ENCODE measurements around the gene SPTAN1.
"Not testable (repeated sequence)": the region's sequence is repeated elsewhere in the genome, so short reads cannot be mapped to it uniquely, and the experiment has no call there.

The SPTAN1 gene

DNA sequence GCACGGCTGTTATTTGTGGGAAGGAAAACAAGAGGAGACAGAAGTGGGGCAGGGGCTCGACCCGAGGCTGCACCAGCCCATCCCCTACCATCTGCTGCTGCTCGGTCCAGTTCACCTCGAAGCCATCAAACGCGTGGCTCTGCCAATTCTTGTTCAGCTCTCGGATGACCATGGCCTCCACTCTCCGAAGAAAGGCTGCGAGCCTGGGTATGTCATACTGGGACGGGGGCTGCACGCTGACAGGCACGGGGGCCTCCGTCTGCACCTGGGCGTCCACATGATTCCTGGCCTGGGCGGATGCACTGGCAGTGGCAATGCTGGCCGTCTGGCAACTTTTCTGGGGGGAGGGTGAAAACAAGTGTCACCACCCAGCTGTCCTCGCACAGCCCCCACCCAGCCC is 88.2 kb downstream of the SPTAN1 start:
- TF ChIP-seq, protein P1, sequence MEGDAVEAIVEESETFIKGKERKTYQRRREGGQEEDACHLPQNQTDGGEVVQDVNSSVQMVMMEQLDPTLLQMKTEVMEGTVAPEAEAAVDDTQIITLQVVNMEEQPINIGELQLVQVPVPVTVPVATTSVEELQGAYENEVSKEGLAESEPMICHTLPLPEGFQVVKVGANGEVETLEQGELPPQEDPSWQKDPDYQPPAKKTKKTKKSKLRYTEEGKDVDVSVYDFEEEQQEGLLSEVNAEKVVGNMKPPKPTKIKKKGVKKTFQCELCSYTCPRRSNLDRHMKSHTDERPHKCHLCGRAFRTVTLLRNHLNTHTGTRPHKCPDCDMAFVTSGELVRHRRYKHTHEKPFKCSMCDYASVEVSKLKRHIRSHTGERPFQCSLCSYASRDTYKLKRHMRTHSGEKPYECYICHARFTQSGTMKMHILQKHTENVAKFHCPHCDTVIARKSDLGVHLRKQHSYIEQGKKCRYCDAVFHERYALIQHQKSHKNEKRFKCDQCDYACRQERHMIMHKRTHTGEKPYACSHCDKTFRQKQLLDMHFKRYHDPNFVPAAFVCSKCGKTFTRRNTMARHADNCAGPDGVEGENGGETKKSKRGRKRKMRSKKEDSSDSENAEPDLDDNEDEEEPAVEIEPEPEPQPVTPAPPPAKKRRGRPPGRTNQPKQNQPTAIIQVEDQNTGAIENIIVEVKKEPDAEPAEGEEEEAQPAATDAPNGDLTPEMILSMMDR (IDR thresholded peaks at IDR 0.05; ENCODE audit: low read depth, low read length): no peak

DNA sequence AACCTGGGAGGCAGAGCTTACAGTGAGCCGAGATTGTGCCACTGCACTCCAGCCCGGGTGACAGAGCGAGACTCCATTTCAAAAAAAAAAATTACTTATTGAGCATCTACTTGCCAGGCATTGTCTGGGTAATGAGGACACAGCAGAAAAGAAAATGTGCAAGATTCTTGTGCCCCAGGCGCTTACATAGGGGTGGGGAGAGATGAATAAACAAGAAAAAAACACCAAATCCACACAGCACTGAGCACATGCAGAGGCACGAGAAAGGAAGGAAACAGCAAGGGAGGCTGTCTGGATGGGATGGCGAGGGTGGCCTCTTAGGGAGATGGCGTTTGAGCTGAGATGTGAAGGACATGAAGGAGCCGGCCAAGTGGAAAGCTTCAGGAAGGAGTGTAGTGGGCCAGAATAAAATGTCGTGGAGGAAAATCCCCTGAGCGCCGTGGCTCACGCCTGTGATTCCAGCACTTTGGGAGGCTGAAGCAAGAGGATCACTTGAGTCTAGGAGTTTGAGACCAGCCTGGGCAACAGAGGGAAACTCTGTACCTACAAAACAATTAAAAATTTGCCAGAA is 90.4 kb downstream of the SPTAN1 start:
- TF ChIP-seq, protein P1 (IDR thresholded peaks at IDR 0.05; ENCODE audit: low read depth, low read length): no peak

More for the DNA sequence above, 88.2 kb downstream of the SPTAN1 start:
- no peak for DNase-seq (ENCODE audit: low read depth in 2 of 2)
- no peak overlapping the region for H3K4me3 ChIP-seq (replicated peaks in 1 of 2; ENCODE audit: low read depth in 2 of 2, low read length in 2 of 2)

DNA sequence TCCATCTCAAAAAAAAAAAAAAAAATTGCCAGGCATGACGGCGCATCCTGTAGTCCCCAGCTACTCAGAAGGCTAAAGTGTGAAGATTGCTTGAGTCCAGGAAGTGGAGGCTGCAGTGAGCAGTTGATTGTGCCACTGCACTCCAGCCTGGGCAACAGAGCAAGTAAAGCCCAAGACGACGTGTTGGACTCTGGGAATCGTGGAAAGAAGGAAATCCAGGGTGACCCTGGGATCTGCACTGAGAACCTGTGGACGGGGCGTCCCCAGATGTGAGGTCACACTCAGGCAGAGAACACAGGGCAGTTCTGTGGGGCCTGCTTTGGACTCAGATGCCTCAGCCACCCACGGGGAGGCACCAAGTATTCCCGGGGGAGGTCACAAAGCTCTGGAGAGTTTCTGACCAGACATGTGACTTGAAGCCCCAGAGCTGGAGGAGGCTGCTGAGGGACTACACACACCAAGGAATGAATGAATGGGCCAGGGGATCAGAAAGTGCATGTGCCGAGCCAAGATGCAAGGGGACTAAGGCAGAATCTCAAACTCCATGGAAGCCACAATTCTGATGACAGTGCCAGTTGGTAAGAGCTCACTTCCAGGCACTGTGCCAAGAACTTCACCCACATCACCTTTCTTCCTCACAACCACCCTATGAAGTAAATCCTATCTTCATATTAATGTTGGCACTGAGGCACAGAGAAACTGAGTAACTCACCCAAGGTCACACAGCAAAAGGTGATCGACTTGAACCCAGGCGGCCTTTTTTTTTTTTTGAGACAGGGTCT is 91.3 kb downstream of the SPTAN1 start:
- no peak overlapping the region for H3K4me3 ChIP-seq (replicated peaks in 1 of 2; ENCODE audit: low read depth in 2 of 2, low read length in 2 of 2)
- TF ChIP-seq, protein P1 (IDR thresholded peaks at IDR 0.05; ENCODE audit: low read depth, low read length): no peak
- no peak for DNase-seq (ENCODE audit: low read depth in 2 of 2)

More for the DNA sequence above, 90.4 kb downstream of the SPTAN1 start:
- H3K4me3 ChIP-seq (replicated peaks in 1 of 2; ENCODE audit: low read depth in 2 of 2, low read length in 2 of 2): no peak overlapping the region
- no peak for DNase-seq (ENCODE audit: low read depth in 2 of 2)

DNA sequence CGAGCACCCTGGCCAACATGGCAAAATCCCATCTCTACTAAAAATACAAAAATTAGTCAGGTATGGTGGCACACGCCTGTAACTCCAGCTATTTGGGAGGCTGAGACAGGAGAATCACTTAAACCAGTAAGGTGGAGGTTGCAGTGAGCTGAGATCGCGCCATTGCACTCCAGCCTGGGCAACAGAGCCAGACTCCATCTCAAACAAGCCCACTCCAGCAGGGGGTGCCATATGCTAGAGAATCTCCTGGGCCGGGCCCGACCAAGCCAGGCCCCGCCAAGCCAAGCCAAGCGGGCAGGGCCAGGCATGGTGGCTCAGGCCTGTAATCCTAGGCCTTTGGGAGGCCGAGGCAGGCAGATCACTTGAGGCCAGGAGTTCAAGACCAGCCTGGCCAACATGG is 95.8 kb downstream of the SPTAN1 start:
- TF ChIP-seq, protein P1 (IDR thresholded peaks at IDR 0.05; ENCODE audit: low read depth, low read length): peak; percentile 28
- H3K4me3 ChIP-seq (replicated peaks in 1 of 2; ENCODE audit: low read depth in 2 of 2, low read length in 2 of 2): not testable (repeated sequence)
- peak; percentile 53 to 60 for DNase-seq (ENCODE audit: low read depth in 2 of 2)

- DNase-seq (ENCODE audit: low read depth in 2 of 2): no peak
- H3K4me3 ChIP-seq (replicated peaks in 1 of 2; ENCODE audit: low read depth in 2 of 2, low read length in 2 of 2): no peak overlapping the region
- TF ChIP-seq, protein P1 (IDR thresholded peaks at IDR 0.05; ENCODE audit: low read depth, low read length): no peak
Observed at GRCh38 chr9:128651798-128652197, 99.4 kb downstream of the SPTAN1 start.

GRCh38 chr9:128653908-128654307 is 101.5 kb downstream of the SPTAN1 start:
- no peak overlapping the region for H3K4me3 ChIP-seq (replicated peaks in 1 of 2; ENCODE audit: low read depth in 2 of 2, low read length in 2 of 2)
- TF ChIP-seq, protein P1 (IDR thresholded peaks at IDR 0.05; ENCODE audit: low read depth, low read length): no peak
- no peak for DNase-seq (ENCODE audit: low read depth in 2 of 2)

Measured in cardiac fibroblast (primary cell).